ENCODE results near the gene TYK2. TPM values are rescaled to one million over a fixed set of nuclear protein-coding genes. Genes with fewer than 3 reads are reported as not detected.

The TYK2 gene
- total RNA-seq, 1 donor from 2014 or later: 103 TPM

DNA sequence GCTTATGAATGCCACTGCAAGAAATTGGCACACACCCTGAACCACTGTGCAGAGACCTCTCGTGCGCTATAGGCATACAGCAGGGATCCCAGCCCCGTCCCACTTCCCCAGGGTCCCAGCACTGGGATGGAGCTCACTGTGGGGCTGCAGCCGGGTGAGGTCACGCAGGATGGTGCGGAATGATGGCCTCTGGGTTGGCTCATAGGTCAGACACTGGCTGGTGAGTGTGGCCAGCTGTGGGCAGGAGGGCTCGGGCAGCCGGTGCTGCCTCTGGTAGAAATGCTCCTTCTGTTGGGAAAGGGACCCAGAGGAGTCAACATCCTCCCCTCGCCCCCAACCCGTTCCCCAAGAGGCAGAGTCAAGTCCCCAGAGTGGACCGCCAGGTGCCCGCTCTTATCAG, 23.9 kb downstream of the TYK2 start:
- DNase-seq (ENCODE audit: low read depth): no peak
- TF ChIP-seq, protein P1, sequence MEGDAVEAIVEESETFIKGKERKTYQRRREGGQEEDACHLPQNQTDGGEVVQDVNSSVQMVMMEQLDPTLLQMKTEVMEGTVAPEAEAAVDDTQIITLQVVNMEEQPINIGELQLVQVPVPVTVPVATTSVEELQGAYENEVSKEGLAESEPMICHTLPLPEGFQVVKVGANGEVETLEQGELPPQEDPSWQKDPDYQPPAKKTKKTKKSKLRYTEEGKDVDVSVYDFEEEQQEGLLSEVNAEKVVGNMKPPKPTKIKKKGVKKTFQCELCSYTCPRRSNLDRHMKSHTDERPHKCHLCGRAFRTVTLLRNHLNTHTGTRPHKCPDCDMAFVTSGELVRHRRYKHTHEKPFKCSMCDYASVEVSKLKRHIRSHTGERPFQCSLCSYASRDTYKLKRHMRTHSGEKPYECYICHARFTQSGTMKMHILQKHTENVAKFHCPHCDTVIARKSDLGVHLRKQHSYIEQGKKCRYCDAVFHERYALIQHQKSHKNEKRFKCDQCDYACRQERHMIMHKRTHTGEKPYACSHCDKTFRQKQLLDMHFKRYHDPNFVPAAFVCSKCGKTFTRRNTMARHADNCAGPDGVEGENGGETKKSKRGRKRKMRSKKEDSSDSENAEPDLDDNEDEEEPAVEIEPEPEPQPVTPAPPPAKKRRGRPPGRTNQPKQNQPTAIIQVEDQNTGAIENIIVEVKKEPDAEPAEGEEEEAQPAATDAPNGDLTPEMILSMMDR (conservative IDR thresholded peaks at IDR 0.05; ENCODE audit: low read depth, low read length): no peak
- no peak overlapping the region for H3K4me3 ChIP-seq (ENCODE audit: low read depth, low read length)

DNA sequence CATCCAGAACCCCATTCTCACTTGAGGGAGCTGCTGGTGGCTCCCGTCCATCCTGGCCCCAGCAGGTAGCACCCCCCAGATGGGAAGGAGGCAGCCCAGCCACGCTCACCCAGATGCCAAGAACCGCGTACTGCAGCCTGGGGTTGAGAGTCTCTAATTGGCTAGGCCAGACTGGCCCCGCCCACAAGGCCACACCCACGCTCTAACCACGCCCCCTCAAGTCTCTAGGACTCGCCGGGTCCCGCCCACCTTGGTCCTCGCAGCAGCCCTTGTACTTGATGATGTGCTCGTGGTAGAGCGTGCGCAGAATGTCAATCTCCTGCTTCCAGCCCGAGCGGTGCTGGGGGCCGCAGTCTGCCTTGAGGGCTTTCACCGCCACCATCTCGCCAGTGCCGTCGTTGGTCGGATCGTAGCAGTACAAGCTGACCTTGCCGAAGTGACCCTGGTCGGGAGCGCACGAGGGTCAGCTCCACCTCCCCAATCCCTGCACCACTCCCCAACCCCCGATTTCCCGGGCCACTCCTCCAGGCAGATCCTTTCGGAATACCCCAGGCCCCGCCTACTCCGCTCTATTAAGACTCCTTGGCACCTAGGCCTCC, 26.5 kb downstream of the TYK2 start:
- DNase-seq (ENCODE audit: low read depth): no peak
- TF ChIP-seq, protein P1 (conservative IDR thresholded peaks at IDR 0.05; ENCODE audit: low read depth, low read length): no peak

DNA sequence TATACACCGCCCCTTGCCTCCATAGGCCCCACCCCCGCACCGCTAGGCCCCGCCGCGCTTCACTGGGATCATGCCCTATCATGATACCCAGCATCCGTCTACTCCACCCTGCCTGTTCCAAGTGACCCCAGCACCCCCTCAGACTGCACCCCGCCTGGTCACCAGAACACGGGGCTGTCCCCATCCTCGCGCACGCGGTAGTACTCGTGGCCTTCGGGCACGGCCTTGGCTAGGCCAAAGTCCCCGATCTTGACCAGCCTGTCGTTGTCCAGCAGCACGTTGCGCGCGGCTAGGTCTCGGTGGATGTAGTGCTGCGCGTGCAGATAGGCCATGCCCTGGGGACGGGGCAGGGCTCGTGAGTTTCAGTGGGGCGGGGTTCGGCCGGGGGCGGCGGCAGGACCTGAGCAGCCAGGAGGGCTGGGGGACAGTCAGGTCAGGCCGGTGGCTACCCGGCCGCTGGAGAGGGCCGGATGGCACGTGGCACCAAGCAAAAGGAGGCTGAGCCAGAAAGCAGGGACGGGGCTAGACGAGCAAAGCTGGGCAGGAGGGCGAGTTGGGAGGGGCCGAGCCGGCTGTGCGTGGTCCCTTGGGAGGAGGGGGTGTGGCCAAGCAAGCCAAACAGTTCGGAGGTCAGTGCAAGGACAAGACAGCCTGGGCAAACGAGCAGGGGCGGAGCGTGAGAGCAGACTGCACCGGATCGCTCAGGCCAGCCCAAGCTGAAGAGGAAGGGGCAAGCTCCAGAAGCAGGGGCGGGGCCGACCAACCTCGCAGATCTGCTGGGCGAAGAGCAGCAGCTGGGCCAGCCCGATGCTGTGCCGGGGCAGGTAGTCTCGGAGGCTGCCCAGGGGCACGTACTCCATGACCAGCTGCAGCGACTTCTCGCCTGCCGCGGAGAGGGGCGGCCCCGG, 27.4 kb downstream of the TYK2 start:
- TF ChIP-seq, protein P1 (conservative IDR thresholded peaks at IDR 0.05; ENCODE audit: low read depth, low read length): no peak
- no peak for DNase-seq (ENCODE audit: low read depth)
- no peak overlapping the region for H3K4me3 ChIP-seq (ENCODE audit: low read depth, low read length)

More for the DNA sequence above, 26.5 kb downstream of the TYK2 start:
- H3K4me3 ChIP-seq (ENCODE audit: low read depth, low read length): no peak overlapping the region

DNA sequence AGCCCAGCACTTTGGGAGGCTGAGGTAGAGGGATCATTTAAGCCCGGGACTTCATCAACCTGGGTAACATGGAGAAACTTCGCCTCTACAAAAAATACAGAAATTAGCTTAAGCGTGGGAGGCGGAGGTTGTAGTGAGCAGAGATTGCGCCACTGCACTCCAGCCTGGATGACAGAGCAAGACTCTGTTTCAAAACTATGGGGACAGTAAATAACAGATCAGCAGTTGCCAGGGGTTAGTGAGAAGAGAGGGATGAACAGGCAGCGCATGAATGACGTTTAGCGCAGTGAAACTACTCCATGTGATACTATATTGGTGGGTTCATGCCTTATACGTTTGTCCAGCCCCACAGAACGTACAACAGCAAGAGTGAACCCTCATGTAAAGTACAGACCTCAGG, 33.9 kb downstream of the TYK2 start:
- H3K4me3 ChIP-seq (ENCODE audit: low read depth, low read length): no peak overlapping the region
- no peak for DNase-seq (ENCODE audit: low read depth)
- TF ChIP-seq, protein P1 (conservative IDR thresholded peaks at IDR 0.05; ENCODE audit: low read depth, low read length): no peak

DNA sequence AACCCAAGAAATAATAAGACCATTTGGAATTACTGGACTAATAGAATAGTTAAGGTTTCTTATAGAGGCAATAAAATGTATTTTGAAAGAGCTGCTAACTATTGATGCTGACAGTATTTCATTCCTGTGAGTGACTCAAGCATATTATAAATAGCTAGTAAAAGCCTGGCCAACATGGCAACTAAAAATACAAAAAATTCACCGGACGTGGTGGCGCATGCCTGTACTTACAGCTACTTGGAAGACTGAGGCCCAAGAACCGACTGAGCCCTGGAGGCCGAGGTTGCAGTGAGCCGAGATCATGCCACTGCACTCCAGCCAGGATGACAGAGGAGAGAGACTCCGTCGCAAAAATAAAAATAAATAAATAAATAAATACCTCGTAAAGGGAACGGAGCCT, 35.6 kb downstream of the TYK2 start:
- no peak for DNase-seq (ENCODE audit: low read depth)
- TF ChIP-seq, protein P1 (conservative IDR thresholded peaks at IDR 0.05; ENCODE audit: low read depth, low read length): no peak

DNA sequence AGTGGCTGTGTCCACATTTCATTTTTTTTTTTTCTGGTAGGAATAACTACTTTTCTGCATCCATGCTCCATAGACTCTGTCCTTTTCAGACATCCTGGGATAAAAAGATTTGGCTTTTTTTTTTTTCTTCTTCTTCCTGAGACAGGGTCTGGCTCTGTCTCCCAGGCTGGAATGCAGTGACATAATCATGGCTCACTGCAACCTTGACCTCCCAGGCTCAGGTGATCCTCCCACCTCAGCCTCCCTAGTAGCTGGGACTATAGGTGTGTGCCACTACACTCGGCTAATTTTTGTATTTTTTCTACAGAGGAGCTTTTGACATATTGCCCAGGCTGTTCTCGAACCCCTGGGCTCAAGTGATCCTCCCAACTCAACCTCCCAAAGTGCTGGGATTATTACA, 36.9 kb downstream of the TYK2 start:
- H3K4me3 ChIP-seq (ENCODE audit: low read depth, low read length): no peak overlapping the region
- no peak for DNase-seq (ENCODE audit: low read depth)
- TF ChIP-seq, protein P1 (conservative IDR thresholded peaks at IDR 0.05; ENCODE audit: low read depth, low read length): no peak

More for the DNA sequence above, 35.6 kb downstream of the TYK2 start:
- H3K4me3 ChIP-seq (ENCODE audit: low read depth, low read length): no peak overlapping the region

All from epithelial cell of proximal tubule (primary cell).